K562 (cell line): Measurements from ENCODE around the gene SLK. TPM values are rescaled to one million over a fixed set of nuclear protein-coding genes. Genes with fewer than 3 reads are reported as not detected.

Experiments used
- ATAC-seq: fragments of 200-7000 bp; cut with Tn5 transposase; 3 replicates; pipeline ENCODE4 v1.9.1; 2020; ENCODE audit warnings: moderate library complexity
- BruUV-seq: library from RNA; stranded (reverse); fragments of 400-500 nt; replicated peaks from 2 replicates; lab custom pipeline; 2021; lab: Mats Ljungman, UMichigan
- CTCF ChIA-PET: fragments of 300-600 bp; formaldehyde crosslinking; extraction: SDS; loops from one replicate; lab custom pipeline; 2021; ENCODE audit warnings: low intra/inter-chr PET ratio; lab: Yijun Ruan, JAX
- POLR2A ChIA-PET: fragments of 300-600, 350-650 bp; sonication (Branson Sonifier 250); formaldehyde crosslinking; extraction: SDS; loops from one replicate; lab custom pipeline; 2021; ENCODE audit warnings: antibody characterized with exemption, inconsistent platforms; lab: Yijun Ruan, JAX
- DNase-seq, 4 experiments: peaks; one replicate each; pipeline versions ENCODE4 v3.0.0 to v3.0.0-alpha.2; 2011 to 2018; ENCODE audit warnings: low spot score in 3 of 4, mixed read lengths in 3 of 4; ENCODE audit errors: extremely low read depth in 1 of 4
- FAIRE-seq: peaks from 2 replicates; lab custom pipeline; 2011; peaks lifted over from hg19 to GRCh38; lab: Jason Lieb, UNC
- H2AFZ ChIP-seq: 2 replicates; pipeline ENCODE4 v1.6.0; 2011; ENCODE audit warnings: low read depth, low read length, control low read depth, inconsistent platforms
- H3K27ac ChIP-seq: fragments of 200-600 bp; 3 replicates; pipeline ENCODE4 v1.8.0; 2011; ENCODE audit warnings: low read depth, mild to moderate bottlenecking, control low read depth, inconsistent platforms, low read length, moderate library complexity, mixed read lengths; ENCODE audit errors: extremely low read depth
- H3K27me3 ChIP-seq, 2 experiments: fragments of 300-600 bp in 1 of 2; 2 replicates in 1 of 2; 3 replicates in 1 of 2; pipeline versions ENCODE4 v1.6.0 to v1.8.0; 2011; ENCODE audit warnings: inconsistent platforms in 2 of 2, low read length in 2 of 2, mild to moderate bottlenecking in 1 of 2, mixed read lengths in 1 of 2, moderate library complexity in 1 of 2; ENCODE audit not compliant: control insufficient read depth in 2 of 2, insufficient read depth in 2 of 2
- H3K36me3 ChIP-seq: fragments of 300-600 bp; 3 replicates; pipeline ENCODE4 v1.8.0; 2011; ENCODE audit warnings: mild to moderate bottlenecking, low read length, inconsistent platforms; ENCODE audit not compliant: control insufficient read depth, insufficient read depth
- H3K4me1 ChIP-seq, 2 experiments: fragments of 200-600 bp in 1 of 2; replicated peaks in 1 of 2; 2 replicates in 1 of 2; 3 replicates in 1 of 2; pipeline versions ENCODE4 v1.5.1 to v1.8.0; 2011; ENCODE audit warnings: inconsistent platforms in 2 of 2, low read length in 2 of 2, mild to moderate bottlenecking in 1 of 2, mixed read lengths in 1 of 2, moderate library complexity in 1 of 2; ENCODE audit not compliant: control insufficient read depth in 2 of 2, insufficient read depth in 2 of 2
- H3K4me2 ChIP-seq: 2 replicates; pipeline ENCODE4 v1.6.1; 2011; ENCODE audit warnings: low read length, control low read depth, inconsistent platforms, mixed read lengths; ENCODE audit not compliant: insufficient read depth
- H3K4me3 ChIP-seq: fragments of 200-600 bp; sonication (generic), shearing (Covaris generic); 2 replicates; pipeline ENCODE4 v1.5.1; 2016; ENCODE audit warnings: control low read depth, inconsistent platforms
- H3K79me2 ChIP-seq: fragments of 200-600 bp; 3 replicates; pipeline ENCODE4 v1.8.0; 2011; ENCODE audit warnings: low read length, inconsistent platforms; ENCODE audit not compliant: control insufficient read depth, insufficient read depth
- H3K9ac ChIP-seq, 2 experiments: 2 replicates each; pipeline versions ENCODE4 v1.6.0 to v1.6.1; 2011; ENCODE audit warnings: low read depth in 2 of 2, low read length in 2 of 2, control low read depth in 1 of 2, inconsistent platforms in 1 of 2, mild to moderate bottlenecking in 1 of 2, mixed read lengths in 1 of 2; ENCODE audit not compliant: insufficient read depth in 1 of 2
- H3K9me1 ChIP-seq: one replicate; pipeline ENCODE4 v1.6.0; 2011; ENCODE audit warnings: inconsistent platforms, mild to moderate bottlenecking, low read length, moderate library complexity; ENCODE audit not compliant: control insufficient read depth, insufficient read depth
- H3K9me3 ChIP-seq: replicated peaks from 2 replicates; pipeline ENCODE4 v1.5.1; 2011; ENCODE audit warnings: low read depth, low read length, inconsistent platforms; ENCODE audit not compliant: control insufficient read depth, insufficient read depth
- H4K20me1 ChIP-seq: replicated peaks from 2 replicates; pipeline ENCODE4 v1.6.1; 2011; ENCODE audit warnings: low read length, inconsistent platforms, mixed read lengths; ENCODE audit not compliant: control insufficient read depth, insufficient read depth
- EGR1 ChIP-seq: fragments of 450-650 bp; conservative IDR thresholded peaks from 2 replicates; pipeline ENCODE4 v1.6.1; 2017; ENCODE audit warnings: mild to moderate bottlenecking
- ELF2 ChIP-seq: fragments of 250-450 bp; sonication (Bioruptor Pico); IDR thresholded peaks from 2 replicates; pipeline ENCODE4 v1.5.0; 2021; ENCODE audit warnings: mild to moderate bottlenecking
- FOXJ3 ChIP-seq: sonication (generic); formaldehyde crosslinking; IDR thresholded peaks from 2 replicates; pipeline ENCODE4 v1.4.0; 2020; ENCODE audit warnings: mild to moderate bottlenecking, missing genetic modification reagents
- KAT2B ChIP-seq: IDR thresholded peaks from one replicate; pipeline ENCODE4 v1.6.1; 2012; ENCODE audit warnings: low read depth, mild to moderate bottlenecking, control low read depth, inconsistent platforms, low read length, moderate library complexity
- LEF1 ChIP-seq: fragments of 450-650 bp; IDR thresholded peaks from 2 replicates; pipeline ENCODE4 v1.6.1; 2016; ENCODE audit warnings: mild to moderate bottlenecking
- NR2F6 ChIP-seq: fragments of 450-650 bp; formaldehyde crosslinking; IDR thresholded peaks from 2 replicates; pipeline ENCODE4 v1.4.0; 2020; ENCODE audit warnings: mild to moderate bottlenecking
- RBBP5 ChIP-seq: fragments of 200-600 bp; sonication (generic); IDR thresholded peaks from 2 replicates; pipeline ENCODE4 v1.6.1; 2012; ENCODE audit warnings: borderline replicate concordance, mild to moderate bottlenecking, low read length, control low read depth, inconsistent platforms; ENCODE audit not compliant: insufficient read depth, poor library complexity, severe bottlenecking
- TAF9B ChIP-seq: fragments of 450-650 bp; IDR thresholded peaks from 2 replicates; pipeline ENCODE4 v1.6.1; 2018; ENCODE audit warnings: mild to moderate bottlenecking; ENCODE audit not compliant: partially characterized antibody
- ZNF512 ChIP-seq: IDR thresholded peaks from 2 replicates; pipeline ENCODE4 v1.6.1; 2016; ENCODE audit warnings: missing genetic modification characterization, missing compliant biosample characterization
- WGBS: fragments of 100-300 bp; shearing (Covaris generic); methylation state at CpG from one replicate; pipeline ENCODE4 v1.1.6; 2016; ENCODE audit warnings: low coverage, mixed read lengths; ENCODE audit not compliant: insufficient coverage; ENCODE audit errors: missing lambda C conversion rate; 5-methylcytosine and 5-hydroxymethylcytosine counted together
- in situ Hi-C: fragments of 300-500 bp; cut with MboI; formaldehyde crosslinking; loops from 4 replicates; pipeline ENCODE4 v1.15.0; 2018; ENCODE audit warnings: inconsistent platforms, mixed read lengths
- intact Hi-C: fragments of 100-400 bp; cut with micrococcal nuclease; formaldehyde crosslinking; loops from 2 replicates; pipeline ENCODE4 v1.14.2; 2022
- microRNA counts: library from miRNA; unstranded; fragments of <30 nt; microRNA quantifications from one replicate; lab custom pipeline; 2016
- microRNA-seq: library from miRNA; unstranded; fragments of <30 nt; microRNA quantifications from one replicate; pipeline ENCODE4, GENCODE V29; 2018; ENCODE audit warnings: borderline microRNAs expressed
- polyA plus RNA-seq, 8 experiments: library from polyadenylated mRNA; depleted of rRNA in 4 of 8; stranded (reverse) in 5 of 8; unstranded in 3 of 8; fragments of >200 nt; fragmentation: Nextera tagmentation in 2 of 8; fragmentation: Illumina TruSeq in 1 of 8; extraction: Ambion mirVana in 2 of 8; extraction: Trizol in 1 of 8; gene quantifications; 2 replicates each; pipeline versions ENCODE4 v1.2.1 to v1.2.3, GENCODE V29; 2011 to 2014; ENCODE audit warnings: inconsistent platforms in 1 of 8, missing spikeins in 1 of 8
- small RNA-seq: library from RNA; depleted of rRNA; stranded (forward); fragments of <200 nt; gene quantifications from one replicate; pipeline ENCODE3, GENCODE V24; 2014
- total RNA-seq, 7 experiments: library from RNA; depleted of rRNA in 6 of 7; stranded (reverse); fragments of >200 nt in 6 of 7; fragmentation: Illumina TruSeq in 2 of 7; extraction: Trizol in 2 of 7; gene quantifications; 2 replicates each; pipeline versions ENCODE4 v1.2.1 to v1.2.3, GENCODE V29; 2011 to 2021; ENCODE audit warnings: low replicate concordance in 1 of 7

SLK gene
- total and polyA plus RNA-seq, 9 of the 15 experiments (the other 6 are each of a cell fraction or from before 2014, with no cell fraction given): 8.2 to 40.0 (median 23.4) TPM

- H3K79me2 ChIP-seq: no peaks in the 10 kb centered on the region
- H3K4me1 ChIP-seq: no peaks in the 10 kb centered on the region
- FAIRE-seq (no peak), DNase-seq (no peak), ATAC-seq (no peak)
- H3K9me3 ChIP-seq: no peaks in the 10 kb centered on the region
- no peaks in the 10 kb centered on the region for H3K36me3 ChIP-seq
- H4K20me1 ChIP-seq: no peaks in the 10 kb centered on the region
- in situ Hi-C loops: no loop called here
- H3K4me3 ChIP-seq: no peak overlapping the region
- WGBS: 0% methylated on average over 3 of the region's 5 CpGs
- intact Hi-C loops: no loop called here
- H3K9ac ChIP-seq: no peak overlapping the region
- no peak overlapping the region for H2AFZ ChIP-seq
- BruUV-seq: no TSS peak
- ChIA-PET CTCF (no interaction called here), POLR2A (interaction anchor here (1.3 kb wide), 1 partner anchor 44 kb away, joined by 5 read pairs; the partner anchor contains the start of gene SFR1)
- no peak for TF ChIP-seq ELF2 (CRISPR knock-in tag)
- no peak for TF ChIP-seq KAT2B
- TF ChIP-seq NR2F6 (CRISPR knock-in tag): no peak
- no peak for TF ChIP-seq FOXJ3 (CRISPR knock-in tag)
- no peak for TF ChIP-seq ZNF512
- TF ChIP-seq LEF1: no peak
- no peak for TF ChIP-seq TAF9B
- TF ChIP-seq EGR1: no peak
- no peak for TF ChIP-seq RBBP5
- H3K4me2 ChIP-seq: no peak overlapping the region
- peaks cover 8 to 15% of the 10 kb centered on the region in 2 experiments; a peak in 3 of 5 replicates for H3K27me3 ChIP-seq
- H3K9me1 ChIP-seq: no peaks in the 10 kb centered on the region
- H3K27ac ChIP-seq: no peak overlapping the region
Observed at GRCh38 chr10:104077663-104078151, 110.8 kb downstream of the SLK start.

MicroRNA genes within 50 kb of the gene (microRNA counts, 767-probe panel; counts per million panel counts)
- microRNA hsa-miR-936 (lab: Ali Mortazavi, UCI): 2,354 counts per million, percentile 58 among the panel's probes with 10 or more counts

Small RNA genes lying within 50 kb of the gene (microRNA-seq; reads per million reads assigned to microRNA genes)
- not detected for gene MIR936

Small RNA genes lying within 50 kb of the gene (small RNA-seq; reads per million reads assigned to genes)
- not detected for gene RN7SL524P

Other genes starting within 250 kb of the SLK start
- gene SH3PXD2A, start 111.6 kb upstream of the SLK start, total RNA-seq (2014; rRNA removed): 1.9 and 2.0 TPM in 2 replicates
- gene SH3PXD2A, start 111.6 kb upstream of the SLK start, total RNA-seq (2014; rRNA removed; fragmentation: Illumina TruSeq; extraction: Trizol): 2.2 and 2.4 TPM in 2 replicates
- 2.5 and 2.6 TPM in 2 replicates for gene SH3PXD2A, start 111.6 kb upstream of the SLK start, total RNA-seq (2015; rRNA removed; fragmentation: Illumina TruSeq; extraction: Trizol)
- 8.5 and 9.3 TPM in 2 replicates for gene SH3PXD2A, start 111.6 kb upstream of the SLK start, total RNA-seq (2021)
- gene SH3PXD2A, start 111.6 kb upstream of the SLK start, polyA plus RNA-seq (2011; rRNA removed): 2.5 and 3.5 TPM in 2 replicates
- 4.0 and 5.1 TPM in 2 replicates for gene SH3PXD2A, start 111.6 kb upstream of the SLK start, polyA plus RNA-seq (2014; fragmentation: Illumina TruSeq; extraction: Trizol)
- under 1 TPM; 0.41 to 0.59 TPM for gene SH3PXD2A, start 111.6 kb upstream of the SLK start, polyA plus RNA-seq (2014; fragmentation: Nextera tagmentation; extraction: Ambion mirVana)
- gene SH3PXD2A, start 111.6 kb upstream of the SLK start, polyA plus RNA-seq (2014; rRNA removed): 3.0 and 3.4 TPM in 2 replicates
- gene STN1, start 49.0 kb upstream of the SLK start, total RNA-seq (2014; rRNA removed): 9.2 and 10.2 TPM in 2 replicates
- gene STN1, start 49.0 kb upstream of the SLK start, total RNA-seq (2014; rRNA removed; fragmentation: Illumina TruSeq; extraction: Trizol): 13.6 and 13.8 TPM in 2 replicates
- gene STN1, start 49.0 kb upstream of the SLK start, total RNA-seq (2015; rRNA removed; fragmentation: Illumina TruSeq; extraction: Trizol): 13.8 and 15.3 TPM in 2 replicates
- 9.0 and 9.1 TPM in 2 replicates for gene STN1, start 49.0 kb upstream of the SLK start, total RNA-seq (2021)
- gene STN1, start 49.0 kb upstream of the SLK start, polyA plus RNA-seq (2011; rRNA removed): 19.2 and 19.6 TPM in 2 replicates
- 12.4 and 14.6 TPM in 2 replicates for gene STN1, start 49.0 kb upstream of the SLK start, polyA plus RNA-seq (2014; fragmentation: Illumina TruSeq; extraction: Trizol)
- gene STN1, start 49.0 kb upstream of the SLK start, polyA plus RNA-seq (2014; fragmentation: Nextera tagmentation; extraction: Ambion mirVana): 10 to 100 TPM; 12.0 to 16.0 TPM
- gene STN1, start 49.0 kb upstream of the SLK start, polyA plus RNA-seq (2014; rRNA removed): 11.2 and 11.6 TPM in 2 replicates
- not detected in 2 replicates for gene COL17A1, start 118.7 kb downstream of the SLK start, total RNA-seq (2014; rRNA removed)
- not detected in 2 replicates for gene COL17A1, start 118.7 kb downstream of the SLK start, total RNA-seq (2014; rRNA removed; fragmentation: Illumina TruSeq; extraction: Trizol)
- not detected in 2 replicates for gene COL17A1, start 118.7 kb downstream of the SLK start, total RNA-seq (2015; rRNA removed; fragmentation: Illumina TruSeq; extraction: Trizol)
- 0.29 TPM in 1 of 2 replicates, not detected in the other for gene COL17A1, start 118.7 kb downstream of the SLK start, total RNA-seq (2021)
- not detected in 2 replicates for gene COL17A1, start 118.7 kb downstream of the SLK start, polyA plus RNA-seq (2011; rRNA removed)
- gene COL17A1, start 118.7 kb downstream of the SLK start, polyA plus RNA-seq (2014; fragmentation: Illumina TruSeq; extraction: Trizol): not detected in 2 replicates
- gene COL17A1, start 118.7 kb downstream of the SLK start, polyA plus RNA-seq (2014; fragmentation: Nextera tagmentation; extraction: Ambion mirVana): not detected
- not detected in 2 replicates for gene COL17A1, start 118.7 kb downstream of the SLK start, polyA plus RNA-seq (2014; rRNA removed)
- 4.3 and 4.5 TPM in 2 replicates for gene SFR1, start 155.0 kb downstream of the SLK start, total RNA-seq (2014; rRNA removed)
- gene SFR1, start 155.0 kb downstream of the SLK start, total RNA-seq (2014; rRNA removed; fragmentation: Illumina TruSeq; extraction: Trizol): 11.2 and 12.7 TPM in 2 replicates
- 8.1 and 9.1 TPM in 2 replicates for gene SFR1, start 155.0 kb downstream of the SLK start, total RNA-seq (2015; rRNA removed; fragmentation: Illumina TruSeq; extraction: Trizol)
- gene SFR1, start 155.0 kb downstream of the SLK start, total RNA-seq (2021): 6.7 and 6.8 TPM in 2 replicates
- 4.2 and 8.3 TPM in 2 replicates for gene SFR1, start 155.0 kb downstream of the SLK start, polyA plus RNA-seq (2011; rRNA removed)
- gene SFR1, start 155.0 kb downstream of the SLK start, polyA plus RNA-seq (2014; fragmentation: Illumina TruSeq; extraction: Trizol): 7.8 and 10.3 TPM in 2 replicates
- gene SFR1, start 155.0 kb downstream of the SLK start, polyA plus RNA-seq (2014; fragmentation: Nextera tagmentation; extraction: Ambion mirVana): 10 to 100 TPM; 17.8 to 18.7 TPM
- gene SFR1, start 155.0 kb downstream of the SLK start, polyA plus RNA-seq (2014; rRNA removed): 8.0 and 8.6 TPM in 2 replicates